GM12878 (cell line): ENCODE data around the gene NAXE. TPM values are rescaled to one million over a fixed set of nuclear protein-coding genes. Genes with fewer than 3 reads are reported as not detected.
A peak's percentile ranks its signal among the peaks of the same experiment; 100 is the strongest.

ENCODE experiments used
- ATAC-seq: fragments of 200-7000 bp; cut with Tn5 transposase; 3 replicates; pipeline ENCODE4 v1.9.1; 2020; ENCODE audit warnings: mild to moderate bottlenecking, moderate library complexity
- BruUV-seq: library from RNA; stranded (reverse); fragments of 400-500 nt; replicated peaks from 2 replicates; lab custom pipeline; 2021; lab: Mats Ljungman, UMichigan
- CTCF ChIA-PET: fragments of 300-600 bp; sonication (Branson Sonifier 250); formaldehyde crosslinking; extraction: SDS; loops from one replicate; lab custom pipeline; 2021; ENCODE audit warnings: inconsistent platforms; lab: Yijun Ruan, JAX
- POLR2A ChIA-PET: fragments of 350-600 bp; formaldehyde crosslinking; extraction: SDS; loops from one replicate; lab custom pipeline; 2021; ENCODE audit warnings: inconsistent platforms; lab: Charles Lee
- RAD21 ChIA-PET: fragments of 300-600 bp; sonication (Branson Sonifier 250); formaldehyde crosslinking; loops from one replicate; lab custom pipeline; 2023; ENCODE audit warnings: antibody characterized with exemption; ENCODE audit not compliant: unreplicated experiment; lab: Charles Lee
- SMC1A ChIA-PET: fragments of 300-600 bp; sonication (Branson Sonifier 250); formaldehyde crosslinking; loops from one replicate; lab custom pipeline; 2023; ENCODE audit not compliant: unreplicated experiment, uncharacterized antibody; lab: Charles Lee
- DNase-seq: peaks from one replicate; pipeline ENCODE4 v3.0.0-alpha.2; 2011; ENCODE audit warnings: low read depth, low spot score
- FAIRE-seq: peaks from 3 replicates; lab custom pipeline; 2011; peaks lifted over from hg19 to GRCh38; lab: Jason Lieb, UNC
- H2AFZ ChIP-seq: 2 replicates; pipeline ENCODE4 v1.6.0; 2011; ENCODE audit warnings: low read depth, low read length, control low read depth; ENCODE audit not compliant: control insufficient read depth
- H3K27ac ChIP-seq: 2 replicates; pipeline ENCODE4 v1.5.1; 2011; ENCODE audit warnings: control low read depth; ENCODE audit not compliant: control insufficient read depth, insufficient read depth
- H3K27me3 ChIP-seq, 2 experiments: replicated peaks in 1 of 2; 2 replicates each; pipeline versions ENCODE4 v1.6.0 to v1.6.1; 2011; ENCODE audit warnings: low read length in 1 of 2; ENCODE audit not compliant: control insufficient read depth in 2 of 2, insufficient read depth in 2 of 2
- H3K36me3 ChIP-seq, 2 experiments: 2 replicates each; pipeline ENCODE4 v1.5.1; 2011; ENCODE audit warnings: low read length in 1 of 2; ENCODE audit not compliant: control insufficient read depth in 2 of 2, insufficient read depth in 2 of 2
- H3K4me1 ChIP-seq: 2 replicates; pipeline ENCODE4 v1.6.1; 2011; ENCODE audit warnings: mild to moderate bottlenecking, low read length, moderate library complexity, mixed read lengths; ENCODE audit not compliant: control insufficient read depth, insufficient read depth
- H3K4me2 ChIP-seq: 2 replicates; pipeline ENCODE4 v1.6.0; 2011; ENCODE audit warnings: control low read depth; ENCODE audit not compliant: control insufficient read depth, insufficient read depth
- H3K4me3 ChIP-seq: fragments of 200-600 bp; sonication (generic); 2 replicates; pipeline ENCODE4 v1.5.1; 2016
- H3K79me2 ChIP-seq: 2 replicates; pipeline ENCODE4 v1.6.0; 2011; ENCODE audit warnings: low read length; ENCODE audit not compliant: control insufficient read depth, insufficient read depth
- H3K9ac ChIP-seq: 2 replicates; pipeline ENCODE4 v1.8.0; 2011; ENCODE audit warnings: low read length, control low read depth, mixed read lengths; ENCODE audit not compliant: control insufficient read depth, insufficient read depth
- H3K9me3 ChIP-seq: replicated peaks from 3 replicates; pipeline ENCODE4 v1.5.1; 2011; ENCODE audit warnings: mild to moderate bottlenecking, low read length; ENCODE audit not compliant: control insufficient read depth, insufficient read depth
- H4K20me1 ChIP-seq: 2 replicates; pipeline ENCODE4 v1.6.0; 2011; ENCODE audit not compliant: control insufficient read depth, insufficient read depth
- BACH1 ChIP-seq: fragments of 450-650 bp; IDR thresholded peaks from 2 replicates; pipeline ENCODE4 v1.6.1; 2017; ENCODE audit warnings: mild to moderate bottlenecking, borderline replicate concordance
- BHLHE40 ChIP-seq, 2 experiments: fragments of 450-650 bp in 1 of 2; IDR thresholded peaks; 2 replicates each; pipeline ENCODE4 v1.6.1; 2011 to 2017; ENCODE audit warnings: low read depth in 2 of 2, borderline replicate concordance in 1 of 2, improper control_type of control experiment in 1 of 2, low read length in 1 of 2, mild to moderate bottlenecking in 1 of 2
- CTCF ChIP-seq, 3 experiments: IDR thresholded peaks in 2 of 3; conservative IDR thresholded peaks in 1 of 3; 2 replicates each; pipeline ENCODE4 v1.5.1; 2011; ENCODE audit warnings: low read depth in 3 of 3, low read length in 3 of 3, mild to moderate bottlenecking in 3 of 3, control low read depth in 2 of 3, moderate library complexity in 2 of 3, inconsistent platforms in 1 of 3, mixed read lengths in 1 of 3; ENCODE audit not compliant: control insufficient read depth in 2 of 3, insufficient read depth in 1 of 3; ENCODE audit errors: extremely low read depth in 1 of 3
- DPF2 ChIP-seq: fragments of 450-650 bp; IDR thresholded peaks from 2 replicates; pipeline ENCODE4 v1.6.1; 2017; ENCODE audit warnings: mild to moderate bottlenecking
- ELK1 ChIP-seq: IDR thresholded peaks from 2 replicates; pipeline ENCODE4 v1.6.1; 2012; ENCODE audit warnings: low read depth, low read length, improper control_type of control experiment
- EZH2 ChIP-seq: IDR thresholded peaks from 2 replicates; pipeline ENCODE4 v1.6.1; 2012; ENCODE audit warnings: low read depth, mild to moderate bottlenecking, control low read depth, inconsistent platforms, low read length, borderline replicate concordance; ENCODE audit not compliant: control insufficient read depth
- IKZF1 ChIP-seq: fragments of 450-650 bp; conservative IDR thresholded peaks from 2 replicates; pipeline ENCODE4 v1.6.1; 2017; ENCODE audit warnings: antibody characterized with exemption, mild to moderate bottlenecking
- LARP7 ChIP-seq: fragments of 450-650 bp; IDR thresholded peaks from 2 replicates; pipeline ENCODE4 v1.6.1; 2017; ENCODE audit warnings: mild to moderate bottlenecking
- MEF2B ChIP-seq: fragments of 450-650 bp; IDR thresholded peaks from 2 replicates; pipeline ENCODE4 v1.6.1; 2018; ENCODE audit warnings: mild to moderate bottlenecking, moderate library complexity; ENCODE audit not compliant: partially characterized antibody, poor library complexity, severe bottlenecking
- MLLT1 ChIP-seq: fragments of 450-650 bp; IDR thresholded peaks from 2 replicates; pipeline ENCODE4 v1.6.1; 2016; ENCODE audit warnings: mild to moderate bottlenecking
- PAX5 ChIP-seq: IDR thresholded peaks from 2 replicates; pipeline ENCODE4 v1.6.1; 2011; ENCODE audit warnings: low read depth, low read length, borderline replicate concordance
- RAD21 ChIP-seq: IDR thresholded peaks from 2 replicates; pipeline ENCODE4 v1.6.1; 2011; ENCODE audit warnings: mild to moderate bottlenecking, low read depth, low read length, moderate library complexity; ENCODE audit not compliant: insufficient read depth
- RFX5 ChIP-seq: IDR thresholded peaks from 2 replicates; pipeline ENCODE4 v1.6.1; 2011; ENCODE audit warnings: low read depth, low read length, improper control_type of control experiment
- SIN3A ChIP-seq: IDR thresholded peaks from 2 replicates; pipeline ENCODE4 v1.6.1; 2012; ENCODE audit warnings: low read depth, low read length, improper control_type of control experiment
- SMARCA5 ChIP-seq: fragments of 450-650 bp; IDR thresholded peaks from 2 replicates; pipeline ENCODE4 v1.6.1; 2017; ENCODE audit warnings: mild to moderate bottlenecking
- SMC3 ChIP-seq: IDR thresholded peaks from 2 replicates; pipeline ENCODE4 v1.6.1; 2011; ENCODE audit warnings: low read length, improper control_type of control experiment, borderline replicate concordance
- YBX1 ChIP-seq: fragments of 450-650 bp; IDR thresholded peaks from 2 replicates; pipeline ENCODE4 v1.6.1; 2016; ENCODE audit warnings: antibody characterized with exemption
- YY1 ChIP-seq: IDR thresholded peaks from 2 replicates; pipeline ENCODE4 v1.6.1; 2011; ENCODE audit warnings: low read depth, mild to moderate bottlenecking, low read length
- ZNF274 ChIP-seq: IDR thresholded peaks from one replicate; pipeline ENCODE4 v1.8.0; 2011; ENCODE audit not compliant: insufficient read length, insufficient read depth
- ZNF622 ChIP-seq: fragments of 450-650 bp; IDR thresholded peaks from 2 replicates; pipeline ENCODE4 v1.6.1; 2017; ENCODE audit warnings: mild to moderate bottlenecking, inconsistent platforms
- WGBS: methylation state at CpG from one replicate; pipeline ENCODE4 v1.1.6; 2016; ENCODE audit warnings: low lambda C conversion rate; ENCODE audit not compliant: insufficient replicate concordance, insufficient coverage; ENCODE audit errors: missing lambda C conversion rate; 5-methylcytosine and 5-hydroxymethylcytosine counted together
- in situ Hi-C: fragments of 300-500 bp; cut with MboI; formaldehyde crosslinking; loops from 9 replicates; pipeline ENCODE4 v1.14.3; 2018; ENCODE audit warnings: mixed read lengths
- intact Hi-C: fragments of 100-400 bp; cut with micrococcal nuclease; formaldehyde crosslinking; loops from one replicate; pipeline ENCODE4 v1.14.2; 2022; ENCODE audit not compliant: unreplicated experiment
- polyA plus RNA-seq, 11 experiments: library from polyadenylated mRNA; depleted of rRNA in 4 of 11; unstranded in 6 of 11; stranded (reverse) in 5 of 11; fragments of >200 nt; fragmentation: Nextera tagmentation in 4 of 11; fragmentation: Illumina TruSeq in 1 of 11; extraction: Ambion mirVana in 4 of 11; extraction: Trizol in 1 of 11; gene quantifications; 1 replicate in 1 of 11; 2 replicates in 10 of 11; pipeline versions ENCODE4 v1.2.1 to v1.2.3, GENCODE V29; 2011 to 2016; ENCODE audit warnings: inconsistent platforms in 2 of 11, missing spikeins in 2 of 11, low read depth in 1 of 11
- total RNA-seq, 4 experiments: library from RNA; depleted of rRNA in 3 of 4; stranded (reverse); fragments of >200 nt in 3 of 4; fragmentation: Illumina TruSeq in 1 of 4; extraction: Trizol in 1 of 4; gene quantifications; 2 replicates each; pipeline versions ENCODE4 v1.2.1 to v1.2.3, GENCODE V29; 2013 to 2021

The NAXE gene
- total and polyA plus RNA-seq, 10 of the 15 experiments (the other 5 are each of a cell fraction or from before 2014, with no cell fraction given): 17.8 to 93.3 (median 68.8) TPM

- no TSS peak for BruUV-seq
- in situ Hi-C loops: no loop called here
- CTCF ChIA-PET: interaction anchor here (0.5 to 9.2 kb wide), 11 partner anchors 18 to 399 kb away, joined by 3 to 208 read pairs (median 13); partner anchors contain the start of genes BCAN and NES
- Histone ChIP-seq H3K9me3 (no peaks in the 10 kb centered on the region), H3K27ac (no peak overlapping the region), H3K27me3 (peaks cover 10 to 20% of the 10 kb centered on the region in 2 experiments), H3K79me2 (no peaks in the 10 kb centered on the region), H3K4me1 (no peaks in the 10 kb centered on the region), H4K20me1 (no peaks in the 10 kb centered on the region), H3K4me2 (no peak overlapping the region), H3K9ac (no peak overlapping the region), H3K4me3 (no peak overlapping the region), H2AFZ (no peak overlapping the region), H3K36me3 (no peaks in the 10 kb centered on the region)
- POLR2A ChIA-PET: interaction anchor here (0.6 kb wide), 1 partner anchor 667 kb away, joined by 3 read pairs; no protein-coding TSS in a partner anchor
- ATAC-seq: peak; percentile 78
- RAD21 ChIA-PET: no interaction called here
- intact Hi-C loops: loop anchor here (1.0 to 10.0 kb wide), 2 partner anchors 53 to 99 kb away; partner anchors contain the start of genes ISG20L2 and METTL25B
- FAIRE-seq: no peak
- WGBS: 9% methylated on average over 36 of the region's 45 CpGs
- SMC1A ChIA-PET: interaction anchor here (0.6 to 3.0 kb wide), 6 partner anchors 35 to 100 kb away, joined by 3 to 18 read pairs (median 3); no protein-coding TSS in a partner anchor
- no peak for DNase-seq
- 0 out of 2 replicates have a peak, but pooled peaks have one; percentile 32 for TF ChIP-seq SMARCA5
- TF ChIP-seq RAD21: peak; percentile 64
- peak; percentile 28; the same call in 1 of the 2 replicates for TF ChIP-seq IKZF1
- TF ChIP-seq MEF2B: no peak
- TF ChIP-seq ZNF274: no peak
- TF ChIP-seq SMC3: peak; percentile 57; the same call in 1 of the 2 replicates
- no peak; the same call in 1 of the 2 replicates for TF ChIP-seq LARP7
- no peak for TF ChIP-seq PAX5
- TF ChIP-seq ZNF622: no peak
- no peak for TF ChIP-seq SIN3A
- TF ChIP-seq MLLT1: no peak
- peak in 1 of 2 experiments; percentile 11; a peak in 1 of 4 replicates for TF ChIP-seq BHLHE40 (IDR thresholded peaks at IDR 0.05; ENCODE audit: borderline replicate concordance in 1 of 2, low read depth in 2 of 2, low read length in 1 of 2)
- peak; percentile 50; the same call in 1 of the 2 replicates for TF ChIP-seq YY1
- TF ChIP-seq CTCF (IDR thresholded peaks at IDR 0.05 in 2 of 3, conservative IDR thresholded peaks at IDR 0.05 in 1 of 3; ENCODE audit: control insufficient read depth in 2 of 3, extremely low read depth in 1 of 3, insufficient read depth in 1 of 3, low read depth in 3 of 3, low read length in 3 of 3): peak; percentile 75 to 93 (median 80)
- peak; percentile 53; the same call in 1 of the 2 replicates for TF ChIP-seq BACH1
- TF ChIP-seq RFX5: no peak
- TF ChIP-seq DPF2: no peak
- no peak for TF ChIP-seq ELK1
- peak; percentile 91; the same call in 1 of the 2 replicates for TF ChIP-seq EZH2
- no peak for TF ChIP-seq YBX1
These were observed 34.0 kb downstream of the NAXE start for GRCh38 chr1:156625436-156626078.
